Gastrocnemius medialis (tissue), 4 donors: Measurements from ENCODE around the gene OR14J1.

Experiments used
- CTCF ChIP-seq, 5 experiments: fragments of 450-650 bp in 3 of 5; fragments of 200-600 bp in 2 of 5; sonication (generic) in 2 of 5; IDR thresholded peaks in 4 of 5; conservative IDR thresholded peaks in 1 of 5; 1 replicate in 4 of 5; 2 replicates in 1 of 5; pipeline ENCODE4 v1.5.1; 2016 to 2019; ENCODE audit warnings: antibody characterized with exemption in 5 of 5, mild to moderate bottlenecking in 3 of 5, moderate library complexity in 3 of 5
- POLR2A ChIP-seq, 2 donors: fragments of 450-650 bp; IDR thresholded peaks; one replicate each; pipeline ENCODE4 v1.6.1; 2017; ENCODE audit warnings: antibody characterized with exemption in 2 of 2, mild to moderate bottlenecking in 2 of 2, moderate library complexity in 2 of 2

- TF ChIP-seq CTCF (IDR thresholded peaks at IDR 0.05 in 4 of 5, conservative IDR thresholded peaks at IDR 0.05 in 1 of 5) (no peak), POLR2A (IDR thresholded peaks at IDR 0.05) (no peak)
Measured at GRCh38 chr6:29345380-29345779, 43.9 kb downstream of the OR14J1 start.
